Measurements from ENCODE around the gene MAG.
"Not testable (repeated sequence)": the region's sequence is repeated elsewhere in the genome, so short reads cannot be mapped to it uniquely, and the experiment has no call there.

Gene MAG

DNA sequence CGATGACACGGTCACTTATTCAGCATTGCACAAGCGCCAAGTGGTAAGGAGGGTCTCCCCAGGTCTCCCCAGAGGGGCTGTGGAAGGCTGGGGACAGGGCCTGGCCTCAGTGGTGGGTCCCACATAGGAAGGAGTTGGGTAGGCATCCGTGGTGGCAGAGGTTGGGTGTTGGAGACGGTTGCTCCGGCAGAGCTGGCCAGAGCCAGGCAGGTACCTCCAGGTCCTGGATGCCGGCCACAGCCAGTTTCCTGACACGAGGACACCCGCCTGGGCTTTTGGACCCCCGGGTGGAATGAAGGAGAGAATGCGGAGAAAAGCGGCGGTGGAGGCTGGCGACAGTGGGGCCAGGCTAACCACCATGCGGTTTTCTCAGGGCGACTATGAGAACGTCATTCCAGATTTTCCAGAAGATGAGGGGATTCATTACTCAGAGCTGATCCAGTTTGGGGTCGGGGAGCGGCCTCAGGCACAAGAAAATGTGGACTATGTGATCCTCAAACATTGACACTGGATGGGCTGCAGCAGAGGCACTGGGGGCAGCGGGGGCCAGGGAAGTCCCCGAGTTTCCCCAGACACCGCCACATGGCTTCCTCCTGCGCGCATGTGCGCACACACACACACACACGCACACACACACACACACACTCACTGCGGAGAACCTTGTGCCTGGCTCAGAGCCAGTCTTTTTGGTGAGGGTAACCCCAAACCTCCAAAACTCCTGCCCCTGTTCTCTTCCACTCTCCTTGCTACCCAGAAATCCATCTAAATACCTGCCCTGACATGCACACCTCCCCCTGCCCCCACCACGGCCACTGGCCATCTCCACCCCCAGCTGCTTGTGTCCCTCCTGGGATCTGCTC, 54.5 kb downstream of the MAG start:
- DNase-seq (ENCODE audit: low read depth in 2 of 2), result peak; percentile 58 to 66

DNA sequence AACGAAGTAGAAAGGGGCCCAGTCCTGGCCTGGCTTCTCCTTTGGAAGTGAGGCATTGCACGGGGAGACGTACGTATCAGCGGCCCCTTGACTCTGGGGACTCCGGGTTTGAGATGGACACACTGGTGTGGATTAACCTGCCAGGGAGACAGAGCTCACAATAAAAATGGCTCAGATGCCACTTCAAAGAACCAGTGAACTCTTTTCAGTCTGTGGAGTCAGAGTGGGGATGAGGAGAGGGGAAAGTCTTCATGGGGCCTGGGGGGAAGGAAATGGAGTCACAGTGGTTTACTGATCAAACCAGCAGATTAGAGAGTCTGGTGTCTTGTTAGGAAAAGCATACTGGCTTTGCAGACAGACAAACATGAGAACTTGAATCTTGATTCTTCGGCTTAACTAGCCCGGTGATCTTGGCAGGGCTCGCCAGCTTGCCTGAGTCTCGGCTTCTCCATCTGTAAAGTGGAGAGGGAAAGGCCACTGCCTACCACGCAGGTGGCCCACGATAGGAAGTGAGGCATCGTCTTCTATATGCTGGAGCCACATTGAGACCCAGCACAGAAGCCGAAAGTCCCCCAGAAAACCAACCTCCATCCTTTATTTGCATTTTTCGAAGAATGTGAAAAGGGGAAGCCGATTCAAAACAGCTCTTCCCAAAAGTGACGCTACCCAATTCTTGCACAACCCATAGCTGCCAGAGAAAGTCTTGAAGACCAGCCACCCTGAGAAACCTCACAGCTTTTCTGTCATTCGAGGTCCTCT, 55.4 kb downstream of the MAG start, which contains the start of gene FFAR1:
TSS of gene FFAR1 (plus strand) at position 732 of the 759 bp plus-strand sequence. CDS start 3,650 bp downstream, outside the sequence.
- DNase-seq (ENCODE audit: low read depth in 2 of 2), result peak; percentile 27 to 50

DNA sequence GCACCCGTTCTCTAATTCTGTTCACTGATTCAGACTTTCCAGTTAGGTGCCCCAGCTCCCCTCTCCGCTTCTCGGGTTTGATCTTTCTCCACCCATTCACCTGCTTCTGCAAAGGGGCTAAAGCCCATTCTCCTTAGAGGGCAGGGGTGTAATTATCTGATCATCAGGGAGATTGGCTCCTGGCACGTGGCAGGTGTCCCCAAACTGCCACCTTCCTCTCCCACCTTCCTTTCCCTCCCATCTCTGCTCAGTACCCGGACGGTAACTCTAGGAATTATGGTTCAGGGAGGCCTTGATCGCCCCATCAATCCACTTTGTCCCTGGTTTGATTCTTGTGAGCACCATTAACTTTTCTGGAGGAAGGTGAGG, 56.0 kb downstream of the MAG start:
- DNase-seq (ENCODE audit: low read depth in 2 of 2), result no peak

DNA sequence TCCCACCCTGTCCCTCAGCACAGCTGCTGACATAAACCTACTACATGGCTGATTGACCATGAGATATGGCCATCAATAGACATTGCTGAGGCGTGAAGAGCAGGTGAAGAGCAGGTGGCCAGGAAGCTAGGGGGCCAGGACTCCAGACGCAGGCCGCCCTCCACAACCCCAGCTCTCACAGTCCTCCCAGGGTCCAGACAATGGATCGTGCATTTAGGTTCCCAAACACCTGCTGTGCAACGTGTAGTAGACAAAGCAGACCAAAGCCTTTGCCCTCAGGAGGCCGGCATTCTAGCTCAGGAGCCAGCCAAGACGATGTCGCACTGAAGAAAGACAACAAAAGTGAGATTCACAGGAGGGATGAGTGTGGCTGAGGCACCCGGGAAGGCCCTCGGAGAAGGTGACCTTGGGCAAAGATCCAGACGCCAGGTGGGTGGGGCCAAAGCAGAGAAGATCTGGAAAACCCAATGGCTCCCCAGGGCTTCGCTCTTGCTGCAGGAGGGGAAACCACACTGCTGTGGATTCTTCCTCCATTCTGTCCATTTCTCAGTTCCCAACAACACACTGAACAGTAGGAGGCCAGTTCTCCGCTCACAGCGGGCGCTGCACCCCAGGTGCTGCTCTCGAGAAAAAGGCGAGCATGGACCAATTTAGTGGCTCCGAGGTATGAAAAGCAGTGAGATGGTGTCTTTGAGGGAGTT, 57.1 kb downstream of the MAG start:
- no peak for DNase-seq (ENCODE audit: low read depth in 2 of 2)

DNA sequence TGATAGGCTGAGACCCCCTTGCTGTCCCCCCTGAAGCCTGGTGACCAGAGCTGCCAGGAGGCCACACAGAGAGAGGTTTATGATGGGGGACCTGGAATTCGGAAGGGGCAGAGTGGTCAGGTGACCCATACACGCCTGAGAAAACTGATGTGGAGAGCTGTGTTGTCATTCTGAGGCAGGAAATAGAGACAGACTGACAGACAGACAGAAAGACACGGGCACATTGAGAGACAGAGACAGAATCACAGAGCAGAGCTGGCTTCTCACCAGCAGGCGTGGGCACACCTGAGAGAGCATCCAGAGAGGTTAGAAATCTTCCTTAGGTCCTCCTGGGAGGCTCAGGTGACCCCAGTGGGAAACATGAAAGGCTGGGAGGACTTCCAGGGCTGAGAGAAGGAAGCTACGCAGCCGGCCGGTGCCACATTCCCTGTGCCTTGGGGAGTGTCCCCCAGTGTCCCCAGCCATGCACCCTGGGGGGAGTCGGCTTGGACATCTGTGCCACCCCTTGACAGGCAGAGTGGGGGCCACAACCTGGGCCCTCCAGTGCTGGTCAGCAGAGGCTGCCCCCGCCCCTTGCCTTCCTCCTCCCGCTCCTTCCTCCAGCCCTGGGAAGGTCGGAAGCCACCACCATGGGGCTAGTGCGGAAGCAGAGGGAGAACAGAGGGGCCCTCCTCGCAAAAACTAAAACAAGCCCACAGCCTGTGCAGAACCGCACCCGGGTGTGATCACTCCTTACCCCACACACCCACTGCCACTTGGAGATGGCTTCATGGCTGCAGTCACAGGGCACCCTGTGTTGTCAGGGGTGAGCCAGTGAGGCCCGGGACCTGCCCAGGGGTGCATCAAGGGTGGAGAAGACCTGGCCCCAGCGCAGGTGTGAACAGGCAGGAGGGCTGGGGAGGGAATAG, 57.9 kb downstream of the MAG start:
- DNase-seq (ENCODE audit: low read depth in 2 of 2), result no peak

DNA sequence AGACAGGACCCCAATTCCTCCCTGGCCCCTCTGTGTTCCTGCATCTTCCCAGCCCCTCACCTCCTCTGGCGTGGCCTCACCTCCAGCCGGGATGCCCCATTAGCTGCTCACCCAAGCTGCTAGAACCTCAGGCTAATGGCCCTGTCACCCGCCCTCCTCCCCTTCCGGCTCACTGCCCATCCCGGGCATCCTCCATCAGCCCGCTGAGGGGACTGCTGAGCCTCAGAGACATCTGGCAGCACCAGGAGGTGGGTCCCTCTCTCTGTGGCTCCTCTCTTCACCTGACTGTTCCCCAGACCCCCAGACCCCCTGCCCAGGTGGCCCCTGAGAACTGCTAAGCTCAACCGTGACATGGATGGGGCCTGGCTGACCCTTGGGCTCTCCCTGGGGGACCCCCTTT, 58.6 kb downstream of the MAG start:
- DNase-seq (ENCODE audit: low read depth in 2 of 2), result no peak

DNA sequence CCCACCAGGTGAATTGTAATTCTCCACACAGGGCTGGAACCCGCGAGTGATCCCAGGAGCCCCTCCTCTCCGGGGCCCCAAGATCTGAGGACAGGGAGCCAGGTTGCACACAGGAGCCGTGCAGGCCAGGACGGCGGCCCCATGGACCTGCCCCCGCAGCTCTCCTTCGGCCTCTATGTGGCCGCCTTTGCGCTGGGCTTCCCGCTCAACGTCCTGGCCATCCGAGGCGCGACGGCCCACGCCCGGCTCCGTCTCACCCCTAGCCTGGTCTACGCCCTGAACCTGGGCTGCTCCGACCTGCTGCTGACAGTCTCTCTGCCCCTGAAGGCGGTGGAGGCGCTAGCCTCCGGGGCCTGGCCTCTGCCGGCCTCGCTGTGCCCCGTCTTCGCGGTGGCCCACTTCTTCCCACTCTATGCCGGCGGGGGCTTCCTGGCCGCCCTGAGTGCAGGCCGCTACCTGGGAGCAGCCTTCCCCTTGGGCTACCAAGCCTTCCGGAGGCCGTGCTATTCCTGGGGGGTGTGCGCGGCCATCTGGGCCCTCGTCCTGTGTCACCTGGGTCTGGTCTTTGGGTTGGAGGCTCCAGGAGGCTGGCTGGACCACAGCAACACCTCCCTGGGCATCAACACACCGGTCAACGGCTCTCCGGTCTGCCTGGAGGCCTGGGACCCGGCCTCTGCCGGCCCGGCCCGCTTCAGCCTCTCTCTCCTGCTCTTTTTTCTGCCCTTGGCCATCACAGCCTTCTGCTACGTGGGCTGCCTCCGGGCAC, 59.6 kb downstream of the MAG start:
- no peak for DNase-seq (ENCODE audit: low read depth in 2 of 2)

DNA sequence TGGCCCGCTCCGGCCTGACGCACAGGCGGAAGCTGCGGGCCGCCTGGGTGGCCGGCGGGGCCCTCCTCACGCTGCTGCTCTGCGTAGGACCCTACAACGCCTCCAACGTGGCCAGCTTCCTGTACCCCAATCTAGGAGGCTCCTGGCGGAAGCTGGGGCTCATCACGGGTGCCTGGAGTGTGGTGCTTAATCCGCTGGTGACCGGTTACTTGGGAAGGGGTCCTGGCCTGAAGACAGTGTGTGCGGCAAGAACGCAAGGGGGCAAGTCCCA, 60.2 kb downstream of the MAG start:
- DNase-seq (ENCODE audit: low read depth in 2 of 2), result no peak

DNA sequence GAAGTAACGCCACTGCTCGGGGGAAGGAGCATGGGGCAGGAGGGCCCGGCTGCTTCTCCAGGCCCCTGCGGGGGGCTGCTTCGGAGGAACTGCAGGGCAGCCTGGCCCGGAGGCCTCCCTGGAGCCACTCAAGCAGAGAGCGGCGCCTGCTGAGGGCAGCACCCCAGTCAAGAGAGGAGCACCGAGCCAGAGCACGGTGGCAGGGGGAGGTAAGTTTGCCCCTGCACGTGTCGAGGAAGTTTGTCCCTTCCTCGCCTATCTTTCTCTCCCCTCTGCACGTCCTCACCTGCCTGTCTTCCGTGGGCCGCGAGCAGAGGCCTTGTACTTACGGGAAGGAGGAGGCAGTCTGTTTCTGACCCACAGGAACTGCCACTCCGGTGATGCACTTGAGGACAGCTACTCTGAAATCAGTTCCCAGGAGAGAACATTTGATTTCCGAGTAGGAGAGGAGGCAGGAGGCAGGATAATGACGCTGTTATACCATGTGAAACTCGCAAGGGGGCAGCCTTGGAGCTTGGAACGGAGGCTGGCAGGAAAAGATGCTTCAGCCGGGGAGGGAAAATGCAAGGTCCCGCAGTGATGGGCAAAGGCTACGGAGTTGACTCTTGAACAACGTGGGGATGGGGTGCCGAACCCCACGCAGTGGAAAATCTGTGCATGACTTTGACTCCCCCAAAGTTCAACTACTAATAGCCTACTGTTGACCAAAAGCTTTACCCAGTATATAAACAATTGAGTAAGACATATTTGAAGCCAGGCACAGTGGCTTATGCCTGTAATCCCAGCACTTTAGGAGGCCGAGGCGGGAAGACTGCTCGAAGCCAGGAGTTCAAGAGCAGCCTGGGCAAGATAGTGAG, 60.7 kb downstream of the MAG start:
- DNase-seq (ENCODE audit: low read depth in 2 of 2), result peak; percentile 40 to 59

DNA sequence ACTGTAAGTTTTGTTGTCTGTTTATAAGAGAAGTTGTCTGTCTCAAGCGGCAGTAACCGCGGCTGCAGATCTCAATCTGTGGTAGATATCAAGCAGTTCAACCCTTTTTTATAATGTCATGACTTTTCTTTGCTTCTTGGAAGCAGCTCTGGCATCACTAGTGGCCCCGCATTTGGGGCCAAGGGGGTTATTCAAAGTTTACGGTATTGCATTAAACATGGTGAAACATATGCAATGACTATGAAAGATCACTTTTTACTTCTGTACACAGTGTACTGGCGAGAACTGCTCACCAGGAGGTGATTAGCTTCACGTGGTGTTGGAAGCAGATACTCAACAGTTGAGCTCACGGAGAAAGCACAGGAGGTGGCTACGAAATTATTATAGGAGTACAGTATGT, 61.7 kb downstream of the MAG start:
- no peak for DNase-seq (ENCODE audit: low read depth in 2 of 2)

DNA sequence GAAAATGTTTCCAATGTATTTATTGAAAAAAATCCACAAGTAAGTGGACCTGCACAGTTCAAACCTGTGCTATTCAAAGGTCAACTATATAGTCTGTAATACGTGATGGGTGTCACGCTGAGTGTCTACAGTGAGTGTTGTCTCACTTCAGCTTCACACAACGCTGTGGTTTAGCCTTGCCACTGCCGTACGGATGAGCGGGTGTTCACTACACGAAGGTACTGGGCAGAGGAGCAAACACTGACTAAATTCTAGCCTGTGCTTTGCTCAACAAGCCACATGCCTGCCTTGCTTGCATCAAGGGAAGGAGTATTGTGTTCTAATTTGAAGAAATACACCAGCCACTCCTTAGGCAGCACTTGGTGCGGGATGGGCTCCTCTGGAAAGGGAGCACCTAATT, 62.9 kb downstream of the MAG start:
- DNase-seq (ENCODE audit: low read depth in 2 of 2), result no peak

DNA sequence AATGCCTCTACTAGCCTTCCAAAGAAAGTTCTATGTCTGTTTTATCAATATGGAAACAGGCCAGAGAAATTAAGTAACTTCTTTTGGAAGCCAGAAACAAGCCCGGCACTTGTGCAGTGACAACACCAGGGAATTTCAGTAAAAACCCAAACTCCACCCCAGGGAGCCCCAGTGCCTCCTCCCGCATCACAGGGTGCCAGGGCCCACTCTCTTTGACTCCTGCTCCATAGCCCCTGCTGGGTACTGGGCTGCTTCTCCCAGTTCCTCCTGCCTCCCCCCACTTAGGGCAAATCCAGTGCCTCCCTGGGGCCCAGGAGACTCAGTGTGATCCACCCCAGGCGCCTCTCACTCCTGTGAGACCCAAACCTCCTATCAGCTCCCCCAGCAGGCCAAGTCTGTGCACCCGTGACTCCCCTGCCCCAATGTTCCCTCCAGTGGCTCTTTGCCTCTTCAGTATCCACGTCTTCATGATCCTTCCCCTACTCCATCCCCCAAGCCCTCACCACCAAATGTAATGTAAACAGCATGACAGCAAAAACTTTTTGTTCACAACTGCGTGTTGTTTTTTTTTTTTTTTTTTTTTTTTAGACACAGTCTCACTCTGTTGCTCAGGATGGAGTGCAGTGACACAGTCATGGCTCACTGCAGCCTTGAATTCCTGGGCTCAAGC, 64.0 kb downstream of the MAG start:
- no peak for DNase-seq (ENCODE audit: low read depth in 2 of 2)

DNA sequence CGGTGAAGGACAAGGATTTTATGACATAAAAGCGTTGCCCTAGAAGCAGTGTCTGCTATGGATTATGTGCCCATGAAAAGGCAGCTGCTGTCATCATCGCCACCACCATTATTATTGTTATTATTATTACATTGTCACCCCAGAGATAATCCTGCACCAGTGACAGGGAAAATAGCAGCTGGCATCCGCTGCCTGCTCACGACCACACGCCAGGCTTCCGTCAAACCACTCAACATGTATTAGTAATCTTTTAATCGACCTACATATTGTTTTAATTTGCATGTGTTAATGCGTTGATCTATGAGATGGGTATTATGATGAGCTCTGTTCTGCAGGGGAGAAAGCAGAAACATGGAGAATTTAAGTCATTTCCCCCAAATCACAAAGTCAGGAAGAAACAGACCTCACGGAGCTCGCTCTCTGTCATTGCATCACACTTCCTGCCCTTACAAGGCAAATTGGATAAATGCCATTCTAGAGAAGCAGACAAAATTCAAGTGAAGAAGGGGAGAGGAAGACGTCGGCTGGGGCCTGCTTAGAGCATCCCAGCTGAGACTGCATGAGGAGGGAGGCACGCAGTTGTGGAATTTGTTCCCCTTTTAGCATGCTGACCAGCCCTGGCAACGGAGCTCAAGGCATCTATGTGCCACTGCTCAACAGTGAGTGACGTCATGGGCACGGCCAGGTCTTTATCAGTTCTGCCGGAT, 66.1 kb downstream of the MAG start, which contains the start of gene FFAR3:
TSS of gene FFAR3 (plus strand) at position 594 of the 707 bp plus-strand sequence. CDS start 431 bp downstream, outside the sequence.
- DNase-seq (ENCODE audit: low read depth in 2 of 2), result no peak

DNA sequence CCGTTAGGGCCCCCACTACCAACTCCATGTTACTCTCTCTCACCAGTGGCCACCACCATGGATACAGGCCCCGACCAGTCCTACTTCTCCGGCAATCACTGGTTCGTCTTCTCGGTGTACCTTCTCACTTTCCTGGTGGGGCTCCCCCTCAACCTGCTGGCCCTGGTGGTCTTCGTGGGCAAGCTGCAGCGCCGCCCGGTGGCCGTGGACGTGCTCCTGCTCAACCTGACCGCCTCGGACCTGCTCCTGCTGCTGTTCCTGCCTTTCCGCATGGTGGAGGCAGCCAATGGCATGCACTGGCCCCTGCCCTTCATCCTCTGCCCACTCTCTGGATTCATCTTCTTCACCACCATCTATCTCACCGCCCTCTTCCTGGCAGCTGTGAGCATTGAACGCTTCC, 66.9 kb downstream of the MAG start:
- not testable (repeated sequence) for DNase-seq (ENCODE audit: low read depth in 2 of 2)

DNA sequence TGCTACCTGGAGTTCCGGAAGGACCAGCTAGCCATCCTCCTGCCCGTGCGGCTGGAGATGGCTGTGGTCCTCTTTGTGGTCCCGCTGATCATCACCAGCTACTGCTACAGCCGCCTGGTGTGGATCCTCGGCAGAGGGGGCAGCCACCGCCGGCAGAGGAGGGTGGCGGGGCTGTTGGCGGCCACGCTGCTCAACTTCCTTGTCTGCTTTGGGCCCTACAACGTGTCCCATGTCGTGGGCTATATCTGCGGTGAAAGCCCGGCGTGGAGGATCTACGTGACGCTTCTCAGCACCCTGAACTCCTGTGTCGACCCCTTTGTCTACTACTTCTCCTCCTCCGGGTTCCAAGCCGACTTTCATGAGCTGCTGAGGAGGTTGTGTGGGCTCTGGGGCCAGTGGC, 67.4 kb downstream of the MAG start:
- DNase-seq (ENCODE audit: low read depth in 2 of 2), result not testable (repeated sequence)

DNA sequence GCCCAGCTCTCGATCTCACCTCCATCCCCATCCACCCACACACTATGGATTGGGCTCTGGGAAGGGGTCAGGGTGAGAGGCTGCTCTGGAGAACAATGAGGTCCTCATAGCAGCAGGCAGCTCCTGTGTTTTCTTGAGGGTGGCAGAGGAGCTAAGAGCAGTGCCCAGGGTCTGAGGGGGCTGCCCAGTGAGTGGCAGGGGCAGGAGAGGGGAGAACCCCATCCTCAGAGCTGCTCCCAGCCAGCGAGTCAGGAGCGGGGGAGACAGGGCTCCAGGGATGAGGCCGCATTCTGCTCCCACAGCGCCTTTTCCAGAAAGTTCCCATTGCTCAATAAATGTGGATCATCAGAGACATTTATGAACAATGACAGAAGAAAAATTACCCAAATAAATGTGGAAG, 68.1 kb downstream of the MAG start:
- DNase-seq (ENCODE audit: low read depth in 2 of 2), result not testable (repeated sequence)

DNA sequence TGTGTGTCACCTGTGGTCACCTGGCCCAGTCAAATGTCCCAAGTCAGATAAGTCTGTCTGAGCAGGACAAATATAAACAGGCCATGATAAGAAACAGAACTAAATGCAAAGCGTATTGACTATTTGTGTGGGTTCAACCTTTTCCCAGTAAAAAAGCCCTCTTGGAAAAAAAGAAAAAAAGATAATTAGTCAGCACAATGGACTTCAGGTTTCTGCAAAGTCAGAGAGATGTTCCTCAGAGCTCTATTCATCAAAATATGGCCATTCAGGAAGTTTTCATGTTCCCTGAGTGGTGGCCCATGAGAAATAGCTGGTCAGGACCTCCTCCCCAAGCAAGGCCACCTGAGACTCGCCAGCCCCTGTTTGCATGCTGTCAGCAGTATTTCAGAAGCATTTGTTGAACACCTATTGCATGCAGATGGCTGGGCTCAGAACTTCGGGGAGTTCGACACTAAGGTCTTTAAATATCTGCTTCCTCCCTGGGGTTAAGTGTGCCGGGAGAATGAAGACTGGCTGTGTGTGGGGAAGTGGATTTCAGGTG, 69.0 kb downstream of the MAG start:
- no peak for DNase-seq (ENCODE audit: low read depth in 2 of 2)

All from stimulated activated CD8-positive, alpha-beta memory T cell treated with anti-CD3 and anti-CD28 coated beads, Interleukin-2, amount 100 ng/mL, for 48 hours (primary cell).